CD4-positive, CD25-positive, alpha-beta regulatory T cell (primary cell): ENCODE results near the gene NOTO. TPM values are rescaled to one million over a fixed set of nuclear protein-coding genes. Genes with fewer than 3 reads are reported as not detected.
A peak's percentile ranks its signal among the peaks of the same experiment; 100 is the strongest.

ENCODE experiments used
- ATAC-seq, 2 donors: fragments of 150-1000 bp; cut with Tn5 transposase; one replicate each; pipeline ENCODE4 v1.10.0; 2021; ENCODE audit warnings: low read depth in 2 of 2, moderate number of reproducible peaks in 2 of 2, moderate library complexity in 1 of 2
- DNase-seq, 3 donors: peaks; one replicate each; pipeline versions ENCODE4 v3.0.0 to v3.0.0-alpha.2; 2012 to 2022; ENCODE audit warnings: mixed read lengths in 1 of 3
- H3K27ac ChIP-seq: one replicate; pipeline ENCODE4 v1.7.0; 2013; ENCODE audit warnings: mild to moderate bottlenecking, low read length; ENCODE audit not compliant: insufficient read depth, poor library complexity, severe bottlenecking
- H3K27me3 ChIP-seq: one replicate; pipeline ENCODE4 v1.7.0; 2013; ENCODE audit warnings: low read length; ENCODE audit not compliant: control insufficient read depth, insufficient read depth
- H3K36me3 ChIP-seq: one replicate; pipeline ENCODE4 v1.7.0; 2013; ENCODE audit warnings: mild to moderate bottlenecking, low read length, moderate library complexity; ENCODE audit not compliant: control insufficient read depth, insufficient read depth
- H3K4me1 ChIP-seq: 2 replicates; pipeline ENCODE4 v1.7.0; 2013; ENCODE audit warnings: mild to moderate bottlenecking, low read length; ENCODE audit not compliant: insufficient read depth, control insufficient read depth, poor library complexity, severe bottlenecking
- H3K4me3 ChIP-seq: one replicate; pipeline ENCODE4 v1.7.0; 2013; ENCODE audit warnings: low read depth, mild to moderate bottlenecking, low read length, moderate library complexity
- H3K9me3 ChIP-seq, 2 experiments: 1 replicate in 1 of 2; 2 replicates in 1 of 2; pipeline ENCODE4 v1.7.0; 2013; ENCODE audit warnings: low read length in 2 of 2, mild to moderate bottlenecking in 1 of 2, moderate library complexity in 1 of 2; ENCODE audit not compliant: control insufficient read depth in 2 of 2
- H3K27ac Mint-ChIP-seq, 3 donors: one replicate each; pipeline ENCODE4 v1.8.0; 2020 to 2022; ENCODE audit warnings: mild to moderate bottlenecking in 3 of 3, mixed read lengths in 3 of 3, moderate library complexity in 2 of 3
- H3K27me3 Mint-ChIP-seq: one replicate; pipeline ENCODE4 v1.8.0; 2022; ENCODE audit warnings: mild to moderate bottlenecking, mixed read lengths
- H3K36me3 Mint-ChIP-seq: one replicate; pipeline ENCODE4 v1.8.0; 2020; ENCODE audit warnings: mixed read lengths
- H3K4me1 Mint-ChIP-seq, 4 donors: one replicate each; pipeline ENCODE4 v1.8.0; 2020 to 2022; ENCODE audit warnings: mixed read lengths in 4 of 4, mild to moderate bottlenecking in 1 of 4
- H3K4me3 Mint-ChIP-seq, 4 donors: one replicate each; pipeline ENCODE4 v1.8.0; 2020 to 2022; ENCODE audit warnings: mild to moderate bottlenecking in 4 of 4, mixed read lengths in 4 of 4, moderate library complexity in 3 of 4
- H3K9me3 Mint-ChIP-seq, 7 donors: one replicate each; pipeline ENCODE4 v1.8.0; 2020 to 2022; ENCODE audit warnings: mixed read lengths in 7 of 7, mild to moderate bottlenecking in 3 of 7, moderate library complexity in 2 of 7
- polyA plus RNA-seq, 4 donors: library from polyadenylated mRNA; unstranded; fragments of 300-500 nt; fragmentation: Illumina TruSeq; gene quantifications; one replicate each; pipeline ENCODE4 v1.2.3, GENCODE V29; 2021
- total RNA-seq: library from RNA; stranded (reverse); gene quantifications from one replicate; pipeline ENCODE4 v1.2.3, GENCODE V29; 2022

NOTO gene
- total and polyA plus RNA-seq, 5 donors from 2014 or later = not detected

GRCh38 chr2:73238976-73239375 is 36.6 kb downstream of the NOTO start:
- H3K4me1 Mint-ChIP-seq = peaks cover 12 to 51% (median 38%) of the 10 kb centered on the region in 4 donors

GRCh38 chr2:73239776-73240175 is 37.4 kb downstream of the NOTO start:
- Mint-ChIP-seq H3K27me3 (no peaks in the 10 kb centered on the region), H3K36me3 (peaks cover 9% of the 10 kb centered on the region), H3K27ac (peak overlapping the region in 1 of 3 donors; percentile 43), H3K4me3 (no peak overlapping the region), H3K9me3 (no peaks in the 10 kb centered on the region), H3K4me1 (peaks cover 12 to 50% (median 39%) of the 10 kb centered on the region in 4 donors)
- Histone ChIP-seq H3K36me3 (peaks cover 53% of the 10 kb centered on the region), H3K4me1 (peaks cover 28% of the 10 kb centered on the region), H3K27ac (no peak overlapping the region), H3K27me3 (no peaks in the 10 kb centered on the region), H3K4me3 (no peak overlapping the region), H3K9me3 (no peaks in the 10 kb centered on the region)
- ATAC-seq (no peak), DNase-seq (no peak)

More at GRCh38 chr2:73238976-73239375, 36.6 kb downstream of the NOTO start:
- Mint-ChIP-seq H3K27me3 (no peaks in the 10 kb centered on the region), H3K9me3 (no peaks in the 10 kb centered on the region), H3K36me3 (peaks cover 9% of the 10 kb centered on the region), H3K27ac (peak overlapping the region in 1 of 3 donors; percentile 78), H3K4me3 (no peak overlapping the region)
- Histone ChIP-seq H3K4me3 (no peak overlapping the region), H3K27ac (no peak overlapping the region), H3K36me3 (peaks cover 45% of the 10 kb centered on the region), H3K27me3 (no peaks in the 10 kb centered on the region), H3K9me3 (no peaks in the 10 kb centered on the region), H3K4me1 (peaks cover 34% of the 10 kb centered on the region)
- DNase-seq (no peak), ATAC-seq (no peak)

- DNase-seq (no peak), ATAC-seq (no peak)
- H3K27ac Mint-ChIP-seq = no peak overlapping the region
- Histone ChIP-seq H3K4me3 (no peak overlapping the region), H3K36me3 (peaks cover 89% of the 10 kb centered on the region), H3K27ac (no peak overlapping the region), H3K4me1 (no peaks in the 10 kb centered on the region), H3K9me3 (no peaks in the 10 kb centered on the region), H3K27me3 (no peaks in the 10 kb centered on the region)
- peaks cover 6 to 15% (median 10%) of the 10 kb centered on the region in 4 donors for H3K4me1 Mint-ChIP-seq
- no peak overlapping the region for H3K4me3 Mint-ChIP-seq
- H3K27me3 Mint-ChIP-seq = no peaks in the 10 kb centered on the region
- H3K9me3 Mint-ChIP-seq = no peaks in the 10 kb centered on the region
- H3K36me3 Mint-ChIP-seq = peaks cover 26% of the 10 kb centered on the region
These were observed 41.7 kb downstream of the NOTO start for GRCh38 chr2:73243884-73244570.

GRCh38 chr2:73244580-73244979 is 42.2 kb downstream of the NOTO start:
- H3K36me3 ChIP-seq = peaks cover 89% of the 10 kb centered on the region
- Mint-ChIP-seq H3K27me3 (no peaks in the 10 kb centered on the region), H3K36me3 (peaks cover 30% of the 10 kb centered on the region), H3K4me3 (no peak overlapping the region), H3K27ac (no peak overlapping the region), H3K4me1 (peaks cover 1 to 10% (median 7%) of the 10 kb centered on the region in 4 donors), H3K9me3 (no peaks in the 10 kb centered on the region)
- H3K4me1 ChIP-seq = no peaks in the 10 kb centered on the region
- no peaks in the 10 kb centered on the region for H3K9me3 ChIP-seq
- no peak for ATAC-seq
- no peak overlapping the region for H3K27ac ChIP-seq
- no peaks in the 10 kb centered on the region for H3K27me3 ChIP-seq
- H3K4me3 ChIP-seq = no peak overlapping the region
- DNase-seq = no peak

- H3K27ac Mint-ChIP-seq = no peak overlapping the region
- no peaks in the 10 kb centered on the region for H3K9me3 ChIP-seq
- H3K27me3 Mint-ChIP-seq = no peaks in the 10 kb centered on the region
- H3K36me3 ChIP-seq = peaks cover 92% of the 10 kb centered on the region
- H3K27me3 ChIP-seq = no peaks in the 10 kb centered on the region
- no peak overlapping the region for H3K27ac ChIP-seq
- no peaks in the 10 kb centered on the region for H3K9me3 Mint-ChIP-seq
- ATAC-seq = no peak
- peaks cover 0 to 10% (median 6%) of the 10 kb centered on the region in 4 donors for H3K4me1 Mint-ChIP-seq
- no peaks in the 10 kb centered on the region for H3K4me1 ChIP-seq
- no peak overlapping the region for H3K4me3 Mint-ChIP-seq
- no peak for DNase-seq
- no peak overlapping the region for H3K4me3 ChIP-seq
- peaks cover 45% of the 10 kb centered on the region for H3K36me3 Mint-ChIP-seq
These were observed 44.5 kb downstream of the NOTO start for GRCh38 chr2:73246850-73247249.

- Mint-ChIP-seq H3K9me3 (no peaks in the 10 kb centered on the region), H3K4me3 (no peak overlapping the region), H3K27ac (no peak overlapping the region), H3K4me1 (peaks cover 0 to 10% (median under 1%) of the 10 kb centered on the region in 4 donors), H3K36me3 (peaks cover 40% of the 10 kb centered on the region), H3K27me3 (no peaks in the 10 kb centered on the region)
- ATAC-seq = no peak
- H3K27me3 ChIP-seq = no peaks in the 10 kb centered on the region
- no peak for DNase-seq
- H3K4me3 ChIP-seq = no peak overlapping the region
- H3K36me3 ChIP-seq = peaks cover 95% of the 10 kb centered on the region
- H3K9me3 ChIP-seq = no peaks in the 10 kb centered on the region
- H3K4me1 ChIP-seq = no peaks in the 10 kb centered on the region
- no peak overlapping the region for H3K27ac ChIP-seq
These were observed 47.3 kb downstream of the NOTO start for GRCh38 chr2:73249636-73250035.

GRCh38 chr2:73250872-73251846 is 48.8 kb downstream of the NOTO start:
- Histone ChIP-seq H3K27ac (no peak overlapping the region), H3K4me3 (no peak overlapping the region), H3K27me3 (no peaks in the 10 kb centered on the region), H3K4me1 (no peaks in the 10 kb centered on the region), H3K36me3 (peaks cover 80% of the 10 kb centered on the region), H3K9me3 (no peaks in the 10 kb centered on the region)
- H3K36me3 Mint-ChIP-seq = peaks cover 33% of the 10 kb centered on the region
- no peaks in the 10 kb centered on the region for H3K27me3 Mint-ChIP-seq
- H3K9me3 Mint-ChIP-seq = no peaks in the 10 kb centered on the region
- no peak for DNase-seq
- H3K27ac Mint-ChIP-seq = no peak overlapping the region
- H3K4me3 Mint-ChIP-seq = no peak overlapping the region
- ATAC-seq = no peak
- peaks cover 0 to 4% (median 0%) of the 10 kb centered on the region in 4 donors for H3K4me1 Mint-ChIP-seq
